Measurements from ENCODE around the gene ARPIN.
"Not testable (repeated sequence)": the region's sequence is repeated elsewhere in the genome, so short reads cannot be mapped to it uniquely, and the experiment has no call there.

Gene ARPIN

GRCh38 chr15:89877083-89877425 lies 35.7 kb downstream of the ARPIN start:
- DNase-seq (ENCODE audit: low spot score), result no peak

GRCh38 chr15:89876396-89877082 lies 36.2 kb downstream of the ARPIN start:
- DNase-seq (ENCODE audit: low spot score), result no peak

- no peak for DNase-seq (ENCODE audit: low spot score)
These were observed 37.0 kb downstream of the ARPIN start for GRCh38 chr15:89875741-89876140.

DNA sequence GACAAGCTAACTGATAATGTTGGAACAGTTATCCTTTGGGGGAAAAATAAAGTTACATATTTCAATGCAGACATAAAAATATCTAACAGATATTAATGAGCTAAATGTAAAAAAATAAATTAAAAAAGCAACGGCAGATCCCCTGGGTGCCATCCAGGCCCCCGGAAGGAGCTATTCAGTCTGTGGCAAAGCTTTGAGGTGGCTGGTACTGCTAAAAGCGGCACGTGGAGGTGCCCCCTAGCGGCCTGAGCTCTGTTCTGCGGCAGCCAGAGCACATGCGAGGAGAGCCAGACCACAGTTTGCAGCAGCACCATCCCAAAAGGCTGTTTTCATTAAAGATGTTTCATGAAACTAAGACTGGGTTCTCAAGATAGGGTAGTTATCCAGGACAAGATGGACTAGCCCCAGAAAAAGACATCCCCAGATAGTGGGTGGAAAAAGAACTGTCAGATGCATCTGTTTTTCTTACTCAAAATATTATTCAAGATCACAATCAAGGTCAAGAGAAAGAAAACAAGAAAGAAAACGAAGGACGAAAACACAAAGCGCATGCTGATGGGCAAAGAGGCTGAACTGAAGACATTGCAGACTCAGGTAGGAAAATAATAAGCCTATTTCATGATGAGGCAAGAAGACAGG lies 37.7 kb downstream of the ARPIN start:
- peak; percentile 91 for DNase-seq (ENCODE audit: low spot score)

DNA sequence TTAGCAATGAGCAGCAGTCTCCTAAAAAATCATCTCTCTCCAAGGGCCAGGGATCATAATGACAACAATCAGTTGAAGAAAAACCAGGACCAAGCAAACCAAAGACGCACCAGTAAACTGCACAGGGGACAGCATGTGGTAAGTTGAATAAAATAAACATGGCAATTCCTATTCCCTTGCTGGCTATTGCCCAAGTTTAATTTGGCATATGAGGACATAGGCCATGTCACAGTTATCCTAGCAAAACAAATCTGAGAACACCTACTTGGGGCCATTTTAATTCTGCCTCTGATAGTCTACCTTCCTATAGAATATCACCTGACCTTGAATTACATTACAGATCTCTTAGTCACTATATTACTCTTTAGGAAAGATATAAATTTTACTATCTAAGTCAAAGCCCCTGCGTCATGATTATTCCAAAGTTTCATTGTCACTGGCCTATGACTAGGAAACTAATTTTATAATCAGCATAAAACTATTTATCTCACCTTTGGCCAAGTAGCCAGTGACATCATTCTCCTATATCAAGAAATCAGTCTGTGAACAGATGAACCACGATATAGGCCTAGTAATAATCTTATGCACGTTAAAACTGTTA lies 42.0 kb downstream of the ARPIN start:
- DNase-seq (ENCODE audit: low spot score), result no peak

DNA sequence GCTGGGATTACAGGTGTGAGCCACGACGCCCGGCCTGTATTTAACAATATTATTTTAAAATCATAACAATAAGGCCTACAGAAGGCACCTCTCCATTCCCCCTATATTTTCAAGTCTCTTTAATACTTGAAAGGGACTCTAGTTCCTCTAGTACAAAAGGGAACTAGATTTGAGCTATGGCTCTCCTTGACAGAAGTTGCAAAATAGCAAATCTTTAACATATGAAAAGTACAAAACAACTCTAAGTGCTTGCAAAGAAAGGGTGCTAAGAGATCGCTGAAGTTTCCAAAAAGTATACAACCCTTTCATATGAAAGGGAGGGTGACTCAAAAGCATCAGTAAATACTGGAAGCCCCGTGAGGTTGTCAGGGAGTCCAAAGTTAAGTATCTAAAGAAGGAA lies 42.7 kb downstream of the ARPIN start:
- no peak for DNase-seq (ENCODE audit: low spot score)

- DNase-seq (ENCODE audit: low spot score), result not testable (repeated sequence)
These were observed 43.3 kb downstream of the ARPIN start for GRCh38 chr15:89869490-89869889.

- DNase-seq (ENCODE audit: low spot score), result no peak
These were observed 47.6 kb downstream of the ARPIN start for GRCh38 chr15:89864958-89865739.

DNA sequence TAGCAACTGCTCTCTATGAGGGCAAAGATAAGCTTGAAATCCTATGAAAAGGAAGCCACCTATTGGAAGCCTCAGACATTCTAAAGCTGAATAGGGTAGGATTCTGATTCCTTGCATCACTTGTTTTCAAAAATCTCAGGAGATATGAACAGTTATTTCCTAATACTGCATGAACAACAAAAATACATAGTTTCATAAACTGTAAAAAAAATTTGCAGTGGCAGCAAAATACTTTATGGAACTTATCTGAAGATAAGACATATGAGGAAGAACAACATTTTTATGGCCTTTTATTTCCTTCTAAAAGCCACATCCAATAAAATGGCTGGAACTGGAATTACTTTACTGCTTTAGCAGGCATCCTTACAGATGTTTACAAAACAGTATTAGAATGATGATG lies 48.8 kb downstream of the ARPIN start:
- no peak for DNase-seq (ENCODE audit: low spot score)

GRCh38 chr15:89860891-89861290 lies 51.9 kb downstream of the ARPIN start:
- peak; percentile 17 for DNase-seq (ENCODE audit: low spot score)

DNA sequence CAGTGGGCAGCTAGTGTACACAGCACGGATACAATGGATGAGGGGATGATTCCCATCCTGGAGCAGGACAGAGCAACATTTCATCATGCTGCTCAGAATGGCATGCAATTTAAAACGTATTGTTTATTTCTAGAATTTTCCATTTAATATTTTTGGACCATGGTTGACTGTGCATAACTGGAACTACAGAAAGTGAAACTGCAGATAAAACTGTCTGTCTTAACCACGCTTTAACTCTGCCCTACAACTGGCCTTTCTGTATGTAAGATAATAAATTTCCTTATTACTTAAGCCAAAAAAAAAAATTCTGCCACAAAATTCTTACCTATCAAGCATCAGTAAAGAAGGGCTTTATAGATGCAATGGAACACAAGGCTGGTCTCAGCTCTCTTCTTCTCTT lies 52.3 kb downstream of the ARPIN start:
- no peak for DNase-seq (ENCODE audit: low spot score)

DNA sequence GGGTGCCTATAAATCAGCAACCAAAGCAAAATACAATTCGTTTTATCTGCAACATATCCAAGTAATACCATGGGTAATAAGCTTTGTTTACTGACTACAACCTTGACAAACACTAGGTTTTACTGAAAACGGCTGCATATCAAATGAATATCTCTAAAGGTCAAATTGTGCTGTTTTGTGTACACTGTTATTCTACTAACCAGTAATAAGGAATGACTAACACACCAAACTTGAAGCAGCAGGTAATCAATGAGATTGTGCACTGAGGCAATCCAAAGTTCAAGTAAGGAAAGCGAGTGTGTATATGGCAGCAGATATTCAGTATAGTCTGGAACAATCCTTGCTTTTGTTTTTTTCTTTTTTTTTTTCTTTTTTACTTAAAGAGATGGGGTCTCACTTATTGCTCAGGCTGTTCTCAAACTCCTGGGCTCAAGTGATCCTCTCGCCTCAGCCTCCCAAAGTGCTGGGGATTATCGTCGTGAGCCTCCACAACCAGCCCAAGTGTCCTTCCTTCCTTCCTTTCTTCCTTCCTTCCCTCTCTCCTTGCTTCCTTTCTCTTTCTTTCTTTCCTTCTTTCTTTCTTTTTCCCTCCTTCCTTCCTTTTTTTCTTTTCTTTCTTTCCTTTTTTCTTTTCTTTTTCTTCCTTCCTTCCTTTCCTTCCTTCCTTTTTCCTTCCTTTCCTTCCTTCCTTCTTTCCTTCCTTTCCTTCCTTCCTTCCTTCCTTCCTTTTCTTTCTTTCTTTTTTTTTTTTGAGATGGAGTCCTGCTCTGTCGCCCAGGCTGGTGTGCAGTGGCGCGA lies 53.9 kb downstream of the ARPIN start:
- DNase-seq (ENCODE audit: low spot score), result peak; percentile 65

DNA sequence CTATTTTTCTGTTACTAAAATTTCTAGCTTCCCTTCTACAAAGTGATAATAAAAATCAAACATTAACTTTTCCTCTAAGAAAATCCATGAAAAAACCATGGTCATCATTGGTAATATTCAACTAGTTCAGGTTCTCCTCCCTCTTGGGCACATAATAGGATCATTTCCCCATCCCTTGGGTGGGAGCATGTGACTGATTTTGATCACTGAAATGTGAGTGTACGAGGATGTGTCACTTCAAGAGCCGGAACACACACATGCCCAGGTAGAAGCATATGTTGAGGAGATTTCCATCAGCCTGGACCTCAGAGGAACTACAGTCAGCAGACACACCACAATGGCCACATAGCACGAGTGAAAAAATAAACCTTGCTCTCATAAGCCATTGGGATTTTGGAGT lies 55.1 kb downstream of the ARPIN start:
- DNase-seq (ENCODE audit: low spot score), result peak; percentile 55

DNA sequence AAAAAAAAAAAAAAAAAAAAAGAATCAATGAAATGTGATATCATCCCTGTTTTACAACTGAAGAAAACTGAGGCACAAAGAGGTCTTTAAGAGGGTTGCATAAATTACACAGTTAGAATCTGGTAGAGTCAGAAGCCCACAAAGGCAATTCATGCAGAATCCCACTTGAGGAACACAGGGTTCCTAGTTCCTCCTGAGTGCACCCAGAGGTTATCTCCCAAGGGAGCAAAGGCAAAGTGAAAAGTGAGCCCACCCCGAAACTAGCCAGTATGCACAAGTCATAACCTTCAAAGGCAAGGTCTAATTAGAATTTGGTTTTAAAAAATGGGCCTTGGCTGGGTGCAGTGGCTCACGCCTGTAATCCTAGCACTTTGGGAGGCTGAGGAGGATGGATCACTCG lies 56.8 kb downstream of the ARPIN start:
- DNase-seq (ENCODE audit: low spot score), result no peak

DNA sequence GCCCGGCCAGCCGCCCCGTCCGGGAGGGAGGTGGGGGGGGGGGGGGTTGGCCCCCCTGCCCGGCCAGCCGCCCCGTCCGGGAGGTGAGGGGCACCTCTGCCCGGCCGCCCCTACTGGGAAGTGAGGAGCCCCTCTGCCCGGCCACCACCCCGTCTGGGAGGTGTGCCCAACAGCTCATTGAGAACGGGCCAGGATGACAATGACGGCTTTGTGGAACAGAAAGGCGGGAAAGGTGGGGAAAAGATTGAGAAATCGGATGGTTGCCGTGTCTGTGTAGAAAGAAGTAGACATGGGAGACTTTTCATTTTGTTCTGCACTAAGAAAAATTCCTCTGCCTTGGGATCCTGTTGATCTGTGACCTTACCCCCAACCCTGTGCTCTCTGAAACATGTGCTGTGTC lies 57.9 kb downstream of the ARPIN start:
- DNase-seq (ENCODE audit: low spot score), result not testable (repeated sequence)

- DNase-seq (ENCODE audit: low spot score), result no peak
These were observed 60.3 kb downstream of the ARPIN start for GRCh38 chr15:89852342-89852995.

DNA sequence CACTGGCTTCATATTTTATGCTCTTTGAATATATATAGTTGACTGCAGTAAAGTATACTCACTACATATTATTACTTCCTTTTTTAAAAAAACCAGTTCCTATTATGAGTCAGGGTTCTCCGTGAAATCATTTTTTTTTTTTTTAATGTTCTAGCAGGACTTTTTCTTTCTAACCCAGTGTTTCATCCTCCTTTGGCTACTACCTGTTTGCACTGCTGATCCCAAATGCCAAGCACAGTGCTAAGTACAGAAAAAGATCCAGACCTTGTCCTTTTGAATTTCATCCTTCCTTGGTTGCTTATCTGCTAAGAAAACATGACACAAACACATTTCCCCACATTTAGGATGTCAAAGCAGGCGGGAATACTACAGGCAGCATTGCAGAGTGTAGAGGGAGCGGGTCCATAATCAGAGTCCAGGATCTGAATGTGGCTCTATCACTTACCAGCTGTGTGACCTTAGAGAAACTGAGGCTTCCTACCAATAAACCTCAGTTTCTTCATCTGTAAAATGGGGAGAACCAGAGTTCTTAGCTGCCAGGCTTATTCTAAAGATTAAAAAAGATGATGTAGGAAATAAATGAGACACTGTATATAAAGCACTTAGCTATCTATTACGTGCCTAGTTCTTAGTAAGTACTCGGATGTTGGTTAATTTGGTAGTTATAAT lies 60.9 kb downstream of the ARPIN start:
- no peak for DNase-seq (ENCODE audit: low spot score)

GRCh38 chr15:89848970-89849292 lies 63.8 kb downstream of the ARPIN start:
- no peak for DNase-seq (ENCODE audit: low spot score)

GRCh38 chr15:89847101-89847500 lies 65.7 kb downstream of the ARPIN start:
- DNase-seq (ENCODE audit: low spot score), result no peak

DNA sequence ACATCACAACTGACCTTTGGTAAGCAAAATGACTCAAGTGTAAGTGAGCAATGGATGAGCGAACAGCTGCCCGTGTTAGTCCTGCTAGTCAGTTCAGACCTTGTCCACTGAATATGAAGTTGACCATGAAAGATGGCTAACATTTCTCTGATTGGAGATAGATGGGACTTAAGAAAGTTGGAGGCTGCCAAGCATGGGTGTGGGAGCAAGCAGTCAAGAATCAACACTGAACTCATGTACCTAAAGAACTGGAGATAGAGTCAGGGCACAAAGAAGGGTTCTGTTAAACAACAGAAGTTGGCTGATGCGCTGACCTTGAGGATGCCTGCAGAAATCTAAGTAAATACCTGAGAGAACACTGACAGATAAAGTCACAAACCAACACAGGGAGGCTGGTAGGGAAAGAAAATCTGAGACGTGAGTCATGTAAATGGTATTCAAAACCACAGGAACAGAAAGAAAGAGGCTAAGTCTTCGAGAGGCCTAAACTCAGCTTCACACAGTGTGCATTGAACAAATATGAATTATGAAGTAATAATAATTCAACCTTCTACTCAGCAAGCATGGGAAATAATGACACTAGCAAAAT lies 67.4 kb downstream of the ARPIN start:
- DNase-seq (ENCODE audit: low spot score), result no peak
